H1 (cell line): ENCODE results near the gene MMP27. TPM values are rescaled to one million over a fixed set of nuclear protein-coding genes. Genes with fewer than 3 reads are reported as not detected.

Experiments
- CTCF ChIA-PET: fragments of 300-600 bp; sonication (Branson Sonifier 250); formaldehyde crosslinking; loops from one replicate; lab custom pipeline; 2021; ENCODE audit not compliant: partially characterized antibody; lab: Charles Lee
- POLR2A ChIA-PET: fragments of 300-600 bp; sonication (Branson Sonifier 250); formaldehyde crosslinking; loops from one replicate; lab custom pipeline; 2021; ENCODE audit warnings: inconsistent platforms; ENCODE audit not compliant: partially characterized antibody; lab: Charles Lee
- DNase-seq, 2 experiments: peaks; one replicate each; pipeline versions ENCODE4 v3.0.0 to v3.0.0-alpha.2; 2010 to 2022; ENCODE audit warnings: low spot score in 2 of 2, low read depth in 1 of 2, mixed read lengths in 1 of 2
- FAIRE-seq: peaks from 2 replicates; lab custom pipeline; 2011; peaks lifted over from hg19 to GRCh38; lab: Jason Lieb, UNC
- H2AFZ ChIP-seq: 2 replicates; pipeline ENCODE4 v1.8.1; 2012; ENCODE audit warnings: low read length, inconsistent platforms
- H2AK5ac ChIP-seq: 2 replicates; pipeline ENCODE4 v1.6.1; 2013; ENCODE audit warnings: low read depth, low read length
- H2BK120ac ChIP-seq: replicated peaks from 2 replicates; pipeline ENCODE3; 2013; ENCODE audit warnings: low read depth, low read length, inconsistent platforms
- H2BK12ac ChIP-seq: 2 replicates; pipeline ENCODE4 v1.6.1; 2013; ENCODE audit warnings: low read depth, low read length
- H2BK15ac ChIP-seq: 2 replicates; pipeline ENCODE4 v1.6.1; 2013; ENCODE audit warnings: low read length
- H2BK20ac ChIP-seq: 2 replicates; pipeline ENCODE4 v1.6.1; 2013; ENCODE audit warnings: low read length
- H2BK5ac ChIP-seq: 2 replicates; pipeline ENCODE4 v1.6.1; 2013; ENCODE audit warnings: low read depth, low read length
- H3K14ac ChIP-seq: 2 replicates; pipeline ENCODE4 v1.6.1; 2013; ENCODE audit warnings: inconsistent platforms; ENCODE audit not compliant: insufficient read length
- H3K18ac ChIP-seq: 2 replicates; pipeline ENCODE4 v1.6.1; 2013; ENCODE audit warnings: low read length; ENCODE audit errors: extremely low read depth
- H3K23ac ChIP-seq: 2 replicates; pipeline ENCODE4 v1.6.1; 2013; ENCODE audit warnings: inconsistent platforms; ENCODE audit not compliant: insufficient read length
- H3K23me2 ChIP-seq: 2 replicates; pipeline ENCODE4 v1.6.1; 2013; ENCODE audit warnings: low read depth, low read length
- H3K27ac ChIP-seq: 2 replicates; pipeline ENCODE4 v1.6.1; 2011; ENCODE audit warnings: low read depth, low read length, inconsistent platforms
- H3K27me3 ChIP-seq, 4 experiments: replicated peaks in 1 of 4; 1 replicate in 1 of 4; 2 replicates in 3 of 4; pipeline versions ENCODE4 v1.6.1 to v1.8.1; 2011 to 2013; ENCODE audit warnings: low read length in 3 of 4, mild to moderate bottlenecking in 3 of 4, inconsistent platforms in 2 of 4, mixed read lengths in 2 of 4, moderate library complexity in 1 of 4; ENCODE audit not compliant: control insufficient read depth in 3 of 4, insufficient read depth in 3 of 4; ENCODE audit errors: extremely low read depth in 1 of 4
- H3K36me3 ChIP-seq, 4 experiments: 2 replicates each; pipeline versions ENCODE4 v1.6.1 to v1.8.1; 2011 to 2013; ENCODE audit warnings: mild to moderate bottlenecking in 4 of 4, low read length in 3 of 4, moderate library complexity in 2 of 4, control low read depth in 1 of 4, inconsistent platforms in 1 of 4; ENCODE audit not compliant: insufficient read depth in 4 of 4, control insufficient read depth in 2 of 4
- H3K4ac ChIP-seq: replicated peaks from 2 replicates; pipeline ENCODE3; 2013; ENCODE audit warnings: low read length, low read depth, mixed read lengths, inconsistent platforms; ENCODE audit not compliant: insufficient read length
- H3K4me1 ChIP-seq, 4 experiments: replicated peaks in 1 of 4; 1 replicate in 1 of 4; 2 replicates in 3 of 4; pipeline versions ENCODE4 v1.6.1 to v1.8.1; 2011 to 2013; ENCODE audit warnings: low read length in 3 of 4, inconsistent platforms in 2 of 4, mixed read lengths in 1 of 4; ENCODE audit not compliant: insufficient read depth in 4 of 4, control insufficient read depth in 3 of 4
- H3K4me2 ChIP-seq, 2 experiments: 2 replicates each; pipeline versions ENCODE4 v1.6.1 to v1.8.1; 2011 to 2013; ENCODE audit warnings: low read depth in 2 of 2, low read length in 2 of 2, control low read depth in 1 of 2, inconsistent platforms in 1 of 2, mild to moderate bottlenecking in 1 of 2; ENCODE audit not compliant: insufficient read depth in 1 of 2
- H3K4me3 ChIP-seq, 4 experiments: fragments of 200-600, 300-600 bp in 1 of 4; sonication (generic), shearing (Covaris generic), sonication (Bioruptor Twin) in 1 of 4; 2 replicates each; pipeline versions ENCODE4 v1.5.1 to v1.8.1; 2011 to 2016; ENCODE audit warnings: low read length in 4 of 4, low read depth in 3 of 4, control low read depth in 2 of 4, inconsistent platforms in 2 of 4, mild to moderate bottlenecking in 2 of 4, mixed read lengths in 1 of 4, moderate library complexity in 1 of 4; ENCODE audit not compliant: insufficient read depth in 2 of 4; ENCODE audit errors: extremely low read depth in 1 of 4
- H3K56ac ChIP-seq: replicated peaks from 2 replicates; pipeline ENCODE3; 2013; ENCODE audit warnings: low read depth, mild to moderate bottlenecking, mixed read lengths, low read length, inconsistent platforms; ENCODE audit not compliant: insufficient read length
- H3K79me1 ChIP-seq: 2 replicates; pipeline ENCODE4 v1.6.1; 2013; ENCODE audit warnings: low read depth, low read length, control low read depth
- H3K79me2 ChIP-seq, 2 experiments: 2 replicates each; pipeline versions ENCODE4 v1.6.1 to v1.8.1; 2012 to 2013; ENCODE audit warnings: low read length in 2 of 2, mild to moderate bottlenecking in 2 of 2, inconsistent platforms in 1 of 2; ENCODE audit not compliant: insufficient read depth in 2 of 2, control insufficient read depth in 1 of 2
- H3K9ac ChIP-seq, 4 experiments: replicated peaks in 1 of 4; 1 replicate in 1 of 4; 2 replicates in 3 of 4; pipeline versions ENCODE4 v1.6.1 to v1.8.1; 2011 to 2013; ENCODE audit warnings: low read depth in 3 of 4, low read length in 3 of 4, control low read depth in 2 of 4, mild to moderate bottlenecking in 2 of 4, moderate library complexity in 2 of 4, inconsistent platforms in 1 of 4; ENCODE audit errors: extremely low read depth in 1 of 4
- H3K9me3 ChIP-seq, 2 experiments: 2 replicates each; pipeline versions ENCODE4 v1.6.1 to v1.8.1; 2012 to 2013; ENCODE audit warnings: mild to moderate bottlenecking in 2 of 2, moderate library complexity in 2 of 2, control low read depth in 1 of 2, inconsistent platforms in 1 of 2, low read depth in 1 of 2, low read length in 1 of 2, mixed read lengths in 1 of 2; ENCODE audit not compliant: insufficient read depth in 2 of 2
- H4K20me1 ChIP-seq, 2 experiments: replicated peaks in 1 of 2; 2 replicates each; pipeline versions ENCODE3 to v1.8.1; 2011 to 2013; ENCODE audit warnings: inconsistent platforms in 2 of 2, low read length in 2 of 2, mild to moderate bottlenecking in 1 of 2; ENCODE audit not compliant: insufficient read depth in 2 of 2, control insufficient read depth in 1 of 2
- H4K5ac ChIP-seq: 2 replicates; pipeline ENCODE4 v1.6.1; 2013; ENCODE audit warnings: low read length, low read depth, mixed read lengths, inconsistent platforms; ENCODE audit not compliant: insufficient read length
- H4K8ac ChIP-seq: 2 replicates; pipeline ENCODE4 v1.8.0; 2013; ENCODE audit warnings: mild to moderate bottlenecking, moderate library complexity, low read length, inconsistent platforms; ENCODE audit not compliant: insufficient read depth; ENCODE audit errors: extremely low read depth
- H4K91ac ChIP-seq: replicated peaks from 2 replicates; pipeline ENCODE3; 2013; ENCODE audit warnings: low read length, mixed read lengths, inconsistent platforms; ENCODE audit not compliant: insufficient read length
- CBX5 ChIP-seq: fragments of 300-800, 300-1000 bp; sonication (generic); IDR thresholded peaks from 2 replicates; pipeline ENCODE4 v1.7.1; 2016; ENCODE audit warnings: antibody characterized with exemption, low read length, low read depth
- CTCF ChIP-seq, 3 experiments: IDR thresholded peaks; 1 replicate in 2 of 3; 2 replicates in 1 of 3; pipeline versions ENCODE4 v1.5.1 to v1.6.1; 2011; ENCODE audit warnings: low read length in 3 of 3, mild to moderate bottlenecking in 3 of 3, inconsistent platforms in 2 of 3, low read depth in 1 of 3, moderate library complexity in 1 of 3; ENCODE audit not compliant: insufficient read depth in 1 of 3; ENCODE audit errors: control extremely low read depth in 1 of 3
- EGR1 ChIP-seq: IDR thresholded peaks from 2 replicates; pipeline ENCODE4 v1.6.1; 2011; ENCODE audit warnings: low read depth, low read length, borderline replicate concordance
- SAP30 ChIP-seq: fragments of 300-600 bp; sonication (generic); IDR thresholded peaks from 2 replicates; pipeline ENCODE4 v1.7.1; 2012; ENCODE audit warnings: low read length, moderate library complexity, mild to moderate bottlenecking, inconsistent platforms; ENCODE audit not compliant: insufficient read depth, insufficient replicate concordance
- TAF7 ChIP-seq: optimal IDR thresholded peaks from 2 replicates; pipeline ENCODE3; 2011; ENCODE audit warnings: low read depth, mild to moderate bottlenecking, inconsistent platforms, low read length, moderate library complexity, borderline replicate concordance
- WGBS, 2 experiments: shearing (Covaris generic) in 1 of 2; methylation state at CpG; one replicate each; pipeline versions ENCODE4 v1.1.6 to v1.1.7; 2013 to 2015; ENCODE audit warnings: low lambda C conversion rate in 2 of 2, mixed read lengths in 2 of 2, inconsistent platforms in 1 of 2, low coverage in 1 of 2, missing lambda C conversion rate in 1 of 2; ENCODE audit not compliant: insufficient replicate concordance in 2 of 2, insufficient coverage in 1 of 2, insufficient read length in 1 of 2; ENCODE audit errors: extremely low coverage in 1 of 2, missing lambda C conversion rate in 1 of 2; 5-methylcytosine and 5-hydroxymethylcytosine counted together
- polyA plus RNA-seq, 7 experiments: library from polyadenylated mRNA; depleted of rRNA in 3 of 7; stranded (reverse) in 5 of 7; unstranded in 2 of 7; fragments of >200 nt in 5 of 7; fragments of 200-250 nt in 2 of 7; gene quantifications; 1 replicate in 5 of 7; 2 replicates in 1 of 7; 4 replicates in 1 of 7; pipeline versions ENCODE4 v1.2.1 to v1.2.3, GENCODE V29; 2011 to 2013; ENCODE audit warnings: missing spikeins in 2 of 7, mixed read lengths in 2 of 7
- total RNA-seq: library from RNA; stranded (reverse); fragmentation: NEBNext Ultra II Directional; extraction: Animal tissue kit (Norgen Biotek cat#: 25700); gene quantifications from 2 replicates; pipeline ENCODE4 v1.2.1, GENCODE V29; 2021

MMP27 gene
- total and polyA plus RNA-seq, 2 of the 8 experiments (the other 6 are each of a cell fraction or from before 2014, with no cell fraction given), result not detected

GRCh38 chr11:102656528-102656927 lies 49.0 kb downstream of the MMP27 start:
- peaks cover 5% of the 10 kb centered on the region in 2 experiments; a peak in 2 of 4 replicates for H3K9me3 ChIP-seq
- no peak overlapping the region for H3K14ac ChIP-seq
- H3K9ac ChIP-seq, result no peak overlapping the region
- 93% methylated on average over 1 of the region's 1 CpG; no CpG with 5 or more reads in 1 of the 2 experiments for WGBS, 2 experiments
- H2BK120ac ChIP-seq, result peak overlapping the region; percentile 33
- H3K36me3 ChIP-seq, result peaks cover 0 to 3% (median 0%) of the 10 kb centered on the region in 4 experiments; a peak in 2 of 8 replicates
- no peak overlapping the region for H4K8ac ChIP-seq
- H2AK5ac ChIP-seq, result no peak overlapping the region
- H4K20me1 ChIP-seq, result no peaks in the 10 kb centered on the region
- H3K56ac ChIP-seq, result no peak overlapping the region
- FAIRE-seq (no peak), DNase-seq (no peak)
- no peak overlapping the region for H4K5ac ChIP-seq
- H3K23ac ChIP-seq, result no peak overlapping the region
- no peak overlapping the region for H2BK12ac ChIP-seq
- ChIA-PET CTCF (interaction anchor here (1.7 kb wide), 1 partner anchor 10 kb away, joined by 10 read pairs; no protein-coding TSS in a partner anchor), POLR2A (no interaction called here)
- no peak overlapping the region for H2BK20ac ChIP-seq
- H3K23me2 ChIP-seq, result no peaks in the 10 kb centered on the region
- H3K79me2 ChIP-seq, result no peaks in the 10 kb centered on the region
- H3K18ac ChIP-seq, result no peak overlapping the region
- no peak overlapping the region for H3K4me2 ChIP-seq
- no peak overlapping the region for H4K91ac ChIP-seq
- no peaks in the 10 kb centered on the region for H3K79me1 ChIP-seq
- no peak overlapping the region for H2BK5ac ChIP-seq
- H2BK15ac ChIP-seq, result no peak overlapping the region
- H3K27ac ChIP-seq, result no peak overlapping the region
- H3K4me3 ChIP-seq, result no peak overlapping the region
- no peak overlapping the region for H2AFZ ChIP-seq
- no peaks in the 10 kb centered on the region for H3K4me1 ChIP-seq
- TF ChIP-seq CBX5 (no peak), EGR1 (no peak), SAP30 (no peak), CTCF (IDR thresholded peaks at IDR 0.05; ENCODE audit: control extremely low read depth in 1 of 3, insufficient read depth in 1 of 3, low read depth in 1 of 3, low read length in 3 of 3) (no peak), TAF7 (no peak)
- H3K4ac ChIP-seq, result no peak overlapping the region
- H3K27me3 ChIP-seq, result no peaks in the 10 kb centered on the region
